Measurements from ENCODE around the gene CHERP. TPM values are rescaled to one million over a fixed set of nuclear protein-coding genes. Genes with fewer than 3 reads are reported as not detected.
"Not testable (repeated sequence)": the region's sequence is repeated elsewhere in the genome, so short reads cannot be mapped to it uniquely, and the experiment has no call there.

The CHERP gene
- total and polyA plus RNA-seq, 2 of the 8 experiments (the other 6 are each of a cell fraction or from before 2014, with no cell fraction given), result 13.9 to 73.7 TPM

- H2AFZ ChIP-seq (ENCODE audit: low read length); H2BK5ac ChIP-seq (ENCODE audit: low read depth, low read length); H3K4ac ChIP-seq (replicated peaks; ENCODE audit: insufficient read length, low read depth, low read length); H4K8ac ChIP-seq (ENCODE audit: extremely low read depth, insufficient read depth, low read length); H4K5ac ChIP-seq (ENCODE audit: insufficient read length, low read depth, low read length); H3K9ac ChIP-seq (replicated peaks in 1 of 4; ENCODE audit: extremely low read depth in 1 of 4, low read depth in 3 of 4, low read length in 3 of 4); H3K14ac ChIP-seq (ENCODE audit: insufficient read length); H2BK12ac ChIP-seq (ENCODE audit: low read depth, low read length); H3K4me1 ChIP-seq (replicated peaks in 1 of 4; ENCODE audit: control insufficient read depth in 3 of 4, insufficient read depth in 4 of 4, low read length in 3 of 4); H3K79me1 ChIP-seq (ENCODE audit: low read depth, low read length); H3K23ac ChIP-seq (ENCODE audit: insufficient read length); H3K9me3 ChIP-seq (ENCODE audit: insufficient read depth in 2 of 2, low read depth in 1 of 2, low read length in 1 of 2); H4K91ac ChIP-seq (replicated peaks; ENCODE audit: insufficient read length, low read length); FAIRE-seq; H2AK5ac ChIP-seq (ENCODE audit: low read depth, low read length); H3K27ac ChIP-seq (ENCODE audit: low read depth, low read length); H4K20me1 ChIP-seq (replicated peaks in 1 of 2; ENCODE audit: control insufficient read depth in 1 of 2, insufficient read depth in 2 of 2, low read length in 2 of 2); H2BK120ac ChIP-seq (replicated peaks; ENCODE audit: low read depth, low read length); H3K27me3 ChIP-seq (replicated peaks in 1 of 4; ENCODE audit: control insufficient read depth in 3 of 4, extremely low read depth in 1 of 4, insufficient read depth in 3 of 4, low read length in 3 of 4); H3K79me2 ChIP-seq (ENCODE audit: control insufficient read depth in 1 of 2, insufficient read depth in 2 of 2, low read length in 2 of 2); CTCF ChIA-PET (ENCODE audit: partially characterized antibody); H3K4me2 ChIP-seq (ENCODE audit: insufficient read depth in 1 of 2, low read depth in 2 of 2, low read length in 2 of 2); H2BK20ac ChIP-seq (ENCODE audit: low read length); H3K36me3 ChIP-seq (ENCODE audit: control insufficient read depth in 2 of 4, insufficient read depth in 4 of 4, low read length in 3 of 4); H3K4me3 ChIP-seq (ENCODE audit: extremely low read depth in 1 of 4, insufficient read depth in 2 of 4, low read depth in 3 of 4, low read length in 4 of 4); H3K56ac ChIP-seq (replicated peaks; ENCODE audit: insufficient read length, low read depth, low read length); H2BK15ac ChIP-seq (ENCODE audit: low read length); DNase-seq (ENCODE audit: low read depth in 1 of 2, low spot score in 2 of 2); H3K18ac ChIP-seq (ENCODE audit: extremely low read depth, low read length); H3K23me2 ChIP-seq (ENCODE audit: low read depth, low read length): not testable (repeated sequence)
- WGBS, 2 experiments (ENCODE audit: extremely low coverage in 1 of 2, insufficient coverage in 1 of 2, insufficient read length in 1 of 2, insufficient replicate concordance in 2 of 2, low coverage in 1 of 2, low lambda C conversion rate in 2 of 2, missing lambda C conversion rate in 1 of 2), result 94% methylated on average over 11 of the region's 11 CpGs; no CpG with 5 or more reads in 1 of the 2 experiments
- POLR2A ChIA-PET (ENCODE audit: partially characterized antibody), result interaction anchor here (1.1 kb wide), 1 partner anchor 10 kb away, joined by 3 read pairs; the partner anchor contains the start of gene C19orf44
Observed at GRCh38 chr19:16506161-16506560, 36.1 kb downstream of the CHERP start.

Measured in H1 (cell line).